HG02610 (cell line): Measurements from ENCODE around the gene ZNHIT1.

Experiments used
- ATAC-seq: cut with Tn5 transposase; IDR thresholded peaks from one replicate; pipeline ENCODE4 v1.9.1; 2021; ENCODE audit warnings: mild to moderate bottlenecking, moderate library complexity; ENCODE audit not compliant: unreplicated experiment

ZNHIT1 gene

GRCh38 chr7:101216860-101217387 lies 1.0 kb upstream of the ZNHIT1 start:
- peak; percentile 19 for ATAC-seq

GRCh38 chr7:101218236-101219125 lies 516 bp downstream of the ZNHIT1 start:
- ATAC-seq: peak; percentile 5

- ATAC-seq: no peak
Observed at GRCh38 chr7:101220295-101220694, 2.3 kb downstream of the ZNHIT1 start.

GRCh38 chr7:101222275-101222830 lies 4.4 kb downstream of the ZNHIT1 start:
- ATAC-seq: no peak

- no peak for ATAC-seq
Observed at GRCh38 chr7:101223528-101223927, 5.6 kb downstream of the ZNHIT1 start.

- no peak for ATAC-seq
Observed at GRCh38 chr7:101225650-101226049, 7.7 kb downstream of the ZNHIT1 start.

GRCh38 chr7:101226721-101227120 lies 8.8 kb downstream of the ZNHIT1 start:
- no peak for ATAC-seq

GRCh38 chr7:101231644-101232043 lies 13.7 kb downstream of the ZNHIT1 start:
- no peak for ATAC-seq

- ATAC-seq: no peak
Observed at GRCh38 chr7:101232141-101232850, 14.3 kb downstream of the ZNHIT1 start.

GRCh38 chr7:101233907-101234547 lies 16.1 kb downstream of the ZNHIT1 start:
- no peak for ATAC-seq

GRCh38 chr7:101234636-101235035 lies 16.7 kb downstream of the ZNHIT1 start:
- no peak for ATAC-seq

- no peak for ATAC-seq
Observed at GRCh38 chr7:101235050-101235449, 17.1 kb downstream of the ZNHIT1 start.

- no peak for ATAC-seq
Observed at GRCh38 chr7:101235522-101235921, 17.6 kb downstream of the ZNHIT1 start.

- ATAC-seq: no peak
Observed at GRCh38 chr7:101236292-101236835, 18.4 kb downstream of the ZNHIT1 start.

- no peak for ATAC-seq
Observed at GRCh38 chr7:101237206-101238067, 19.5 kb downstream of the ZNHIT1 start, which contains the start of gene CLDN15. CLDN15 (minus strand) TSS chr7:101237802; CDS start chr7:101237581, 221 bp downstream.

GRCh38 chr7:101238226-101239182 lies 20.5 kb downstream of the ZNHIT1 start:
- no peak for ATAC-seq

GRCh38 chr7:101239191-101239950 lies 21.4 kb downstream of the ZNHIT1 start:
- no peak for ATAC-seq

- no peak for ATAC-seq
Observed at GRCh38 chr7:101239951-101240220, 21.9 kb downstream of the ZNHIT1 start.
